ENCODE results near the gene TMEM87B. TPM values are rescaled to one million over a fixed set of nuclear protein-coding genes. Genes with fewer than 3 reads are reported as not detected.

TMEM87B gene
- total and polyA plus RNA-seq, 10 of the 15 experiments (the other 5 are each of a cell fraction or from before 2014, with no cell fraction given) = 5.7 to 20.6 (median 12.3) TPM

GRCh38 chr2:112152476-112153178 lies 97.6 kb downstream of the TMEM87B start:
- Histone ChIP-seq H3K4me1 (ENCODE audit: control insufficient read depth, insufficient read depth, low read length) (no peaks in the 10 kb centered on the region), H3K9ac (ENCODE audit: control insufficient read depth, insufficient read depth, low read length) (no peak overlapping the region), H3K9me3 (replicated peaks; ENCODE audit: control insufficient read depth, insufficient read depth, low read length) (no peaks in the 10 kb centered on the region), H3K4me3 (no peak overlapping the region), H3K36me3 (ENCODE audit: control insufficient read depth in 2 of 2, insufficient read depth in 2 of 2, low read length in 1 of 2) (no peaks in the 10 kb centered on the region), H3K4me2 (ENCODE audit: control insufficient read depth, insufficient read depth) (no peak overlapping the region), H3K79me2 (ENCODE audit: control insufficient read depth, insufficient read depth, low read length) (no peaks in the 10 kb centered on the region), H3K27ac (ENCODE audit: control insufficient read depth, insufficient read depth) (no peak overlapping the region), H4K20me1 (ENCODE audit: control insufficient read depth, insufficient read depth) (no peaks in the 10 kb centered on the region), H2AFZ (ENCODE audit: control insufficient read depth, low read depth, low read length) (no peak overlapping the region), H3K27me3 (replicated peaks in 1 of 2; ENCODE audit: control insufficient read depth in 2 of 2, insufficient read depth in 2 of 2, low read length in 1 of 2) (no peaks in the 10 kb centered on the region; a peak in 1 of 4 replicates)
- ATAC-seq = no peak
- intact Hi-C loops (cut with micrococcal nuclease; ENCODE audit: unreplicated experiment) (no loop called here), in situ Hi-C loops (cut with MboI) (no loop called here)
- POLR2A ChIA-PET = no interaction called here
- CTCF ChIA-PET = no interaction called here
- WGBS (ENCODE audit: insufficient coverage, insufficient replicate concordance, low lambda C conversion rate, missing lambda C conversion rate) = 53% methylated on average over 10 of the region's 10 CpGs
- no peak for DNase-seq (ENCODE audit: low read depth, low spot score)
- FAIRE-seq = no peak
- no TSS peak for BruUV-seq (replicated peaks)
- TF ChIP-seq CBFB (IDR thresholded peaks at IDR 0.05; ENCODE audit: low read depth) (no peak), RFX5 (IDR thresholded peaks at IDR 0.05; ENCODE audit: low read depth, low read length) (no peak), SREBF1 (IDR thresholded peaks at IDR 0.05; ENCODE audit: low read length) (no peak), NR2F1 (conservative IDR thresholded peaks at IDR 0.05) (no peak)
- TF ChIP-seq, protein P1, sequence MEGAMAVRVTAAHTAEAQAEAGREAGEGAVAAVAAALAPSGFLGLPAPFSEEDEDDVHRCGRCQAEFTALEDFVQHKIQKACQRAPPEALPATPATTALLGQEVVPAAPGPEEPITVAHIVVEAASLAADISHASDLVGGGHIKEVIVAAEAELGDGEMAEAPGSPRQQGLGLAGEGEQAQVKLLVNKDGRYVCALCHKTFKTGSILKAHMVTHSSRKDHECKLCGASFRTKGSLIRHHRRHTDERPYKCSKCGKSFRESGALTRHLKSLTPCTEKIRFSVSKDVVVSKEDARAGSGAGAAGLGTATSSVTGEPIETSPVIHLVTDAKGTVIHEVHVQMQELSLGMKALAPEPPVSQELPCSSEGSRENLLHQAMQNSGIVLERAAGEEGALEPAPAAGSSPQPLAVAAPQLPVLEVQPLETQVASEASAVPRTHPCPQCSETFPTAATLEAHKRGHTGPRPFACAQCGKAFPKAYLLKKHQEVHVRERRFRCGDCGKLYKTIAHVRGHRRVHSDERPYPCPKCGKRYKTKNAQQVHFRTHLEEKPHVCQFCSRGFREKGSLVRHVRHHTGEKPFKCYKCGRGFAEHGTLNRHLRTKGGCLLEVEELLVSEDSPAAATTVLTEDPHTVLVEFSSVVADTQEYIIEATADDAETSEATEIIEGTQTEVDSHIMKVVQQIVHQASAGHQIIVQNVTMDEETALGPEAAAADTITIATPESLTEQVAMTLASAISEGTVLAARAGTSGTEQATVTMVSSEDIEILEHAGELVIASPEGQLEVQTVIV (IDR thresholded peaks at IDR 0.05; ENCODE audit: borderline replicate concordance, partially characterized antibody) = no peak
- RAD21 ChIA-PET (ENCODE audit: unreplicated experiment) = no interaction called here
- SMC1A ChIA-PET (ENCODE audit: uncharacterized antibody, unreplicated experiment) = no interaction called here

GRCh38 chr2:112153179-112153490 lies 98.1 kb downstream of the TMEM87B start:
- ATAC-seq = no peak
- H3K27me3 ChIP-seq (replicated peaks in 1 of 2; ENCODE audit: control insufficient read depth in 2 of 2, insufficient read depth in 2 of 2, low read length in 1 of 2) = no peaks in the 10 kb centered on the region; a peak in 1 of 4 replicates
- H3K27ac ChIP-seq (ENCODE audit: control insufficient read depth, insufficient read depth) = no peak overlapping the region
- BruUV-seq (replicated peaks) = no TSS peak
- no peaks in the 10 kb centered on the region for H3K36me3 ChIP-seq (ENCODE audit: control insufficient read depth in 2 of 2, insufficient read depth in 2 of 2, low read length in 1 of 2)
- in situ Hi-C loops (cut with MboI) = no loop called here
- H3K79me2 ChIP-seq (ENCODE audit: control insufficient read depth, insufficient read depth, low read length) = no peaks in the 10 kb centered on the region
- SMC1A ChIA-PET (ENCODE audit: uncharacterized antibody, unreplicated experiment) = no interaction called here
- H3K9me3 ChIP-seq (replicated peaks; ENCODE audit: control insufficient read depth, insufficient read depth, low read length) = no peaks in the 10 kb centered on the region
- no peak for DNase-seq (ENCODE audit: low read depth, low spot score)
- no peak overlapping the region for H3K9ac ChIP-seq (ENCODE audit: control insufficient read depth, insufficient read depth, low read length)
- POLR2A ChIA-PET = no interaction called here
- no peak overlapping the region for H2AFZ ChIP-seq (ENCODE audit: control insufficient read depth, low read depth, low read length)
- WGBS (ENCODE audit: insufficient coverage, insufficient replicate concordance, low lambda C conversion rate, missing lambda C conversion rate) = 83% methylated on average over 12 of the region's 12 CpGs
- no peak for FAIRE-seq
- CTCF ChIA-PET = no interaction called here
- TF ChIP-seq FOS (IDR thresholded peaks at IDR 0.05; ENCODE audit: borderline replicate concordance, extremely low read depth, insufficient read length) (no peak), PBX3 (IDR thresholded peaks at IDR 0.05; ENCODE audit: insufficient replicate concordance, low read depth, low read length) (no peak), SUZ12 (IDR thresholded peaks at IDR 0.05; ENCODE audit: unreplicated experiment) (no peak), MTA2 (IDR thresholded peaks at IDR 0.05; ENCODE audit: low read depth) (no peak), BCL11A (IDR thresholded peaks at IDR 0.05; ENCODE audit: low read depth, low read length) (no peak), POLR2AphosphoS5 (IDR thresholded peaks at IDR 0.05; ENCODE audit: low read length) (no peak), EZH2 (IDR thresholded peaks at IDR 0.05; ENCODE audit: borderline replicate concordance, control insufficient read depth, low read depth, low read length) (no peak), POLR2A (IDR thresholded peaks at IDR 0.05; ENCODE audit: low read depth, low read length) (no peak), MTA3 (IDR thresholded peaks at IDR 0.05; ENCODE audit: borderline replicate concordance, low read length) (no peak)
- intact Hi-C loops (cut with micrococcal nuclease; ENCODE audit: unreplicated experiment) = no loop called here
- H4K20me1 ChIP-seq (ENCODE audit: control insufficient read depth, insufficient read depth) = no peaks in the 10 kb centered on the region
- no peak overlapping the region for H3K4me2 ChIP-seq (ENCODE audit: control insufficient read depth, insufficient read depth)
- no peak overlapping the region for H3K4me3 ChIP-seq
- no peaks in the 10 kb centered on the region for H3K4me1 ChIP-seq (ENCODE audit: control insufficient read depth, insufficient read depth, low read length)
- RAD21 ChIA-PET (ENCODE audit: unreplicated experiment) = no interaction called here
